GM21528 (cell line): ENCODE data around the gene DUOX1.

Source experiments
- ATAC-seq: cut with Tn5 transposase; IDR thresholded peaks from one replicate; pipeline ENCODE4 v1.9.1; 2021; ENCODE audit warnings: mild to moderate bottlenecking, moderate library complexity; ENCODE audit not compliant: unreplicated experiment, low FRiP score

Gene DUOX1

DNA sequence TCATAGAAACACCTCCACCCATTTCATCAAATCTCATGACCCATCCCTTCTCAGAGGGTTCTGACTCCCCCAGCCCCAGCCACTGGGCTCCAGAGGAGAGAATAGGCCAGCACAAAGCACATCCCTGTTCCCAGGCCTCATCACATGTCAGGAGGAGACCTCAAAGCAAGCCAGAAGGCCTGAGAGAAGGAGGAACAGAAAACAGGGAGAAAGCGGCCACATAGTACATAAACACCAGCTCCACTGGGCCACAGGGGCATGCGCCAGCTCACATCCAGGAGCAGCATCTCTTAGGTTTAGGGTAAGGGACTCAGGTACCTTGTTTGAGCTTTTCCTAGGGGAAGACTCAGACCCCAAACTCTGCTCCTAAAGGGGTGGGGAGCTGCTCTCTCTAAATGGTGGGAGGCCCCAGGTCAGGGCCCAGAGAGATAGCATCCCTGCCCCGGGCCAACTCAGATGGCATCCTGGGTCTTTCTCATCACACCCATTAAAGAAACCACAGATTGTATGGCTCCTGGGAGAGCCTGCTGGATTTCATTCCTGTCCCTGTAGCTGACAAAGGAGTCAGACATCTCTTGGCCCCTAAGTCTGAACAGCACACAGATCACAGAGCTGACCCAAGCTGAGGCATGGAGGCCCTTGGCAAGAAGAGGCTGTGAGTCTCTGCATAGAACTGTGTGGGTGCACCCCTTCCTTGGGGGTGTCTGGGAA is 55.4 kb downstream of the DUOX1 start:
- ATAC-seq = no peak

DNA sequence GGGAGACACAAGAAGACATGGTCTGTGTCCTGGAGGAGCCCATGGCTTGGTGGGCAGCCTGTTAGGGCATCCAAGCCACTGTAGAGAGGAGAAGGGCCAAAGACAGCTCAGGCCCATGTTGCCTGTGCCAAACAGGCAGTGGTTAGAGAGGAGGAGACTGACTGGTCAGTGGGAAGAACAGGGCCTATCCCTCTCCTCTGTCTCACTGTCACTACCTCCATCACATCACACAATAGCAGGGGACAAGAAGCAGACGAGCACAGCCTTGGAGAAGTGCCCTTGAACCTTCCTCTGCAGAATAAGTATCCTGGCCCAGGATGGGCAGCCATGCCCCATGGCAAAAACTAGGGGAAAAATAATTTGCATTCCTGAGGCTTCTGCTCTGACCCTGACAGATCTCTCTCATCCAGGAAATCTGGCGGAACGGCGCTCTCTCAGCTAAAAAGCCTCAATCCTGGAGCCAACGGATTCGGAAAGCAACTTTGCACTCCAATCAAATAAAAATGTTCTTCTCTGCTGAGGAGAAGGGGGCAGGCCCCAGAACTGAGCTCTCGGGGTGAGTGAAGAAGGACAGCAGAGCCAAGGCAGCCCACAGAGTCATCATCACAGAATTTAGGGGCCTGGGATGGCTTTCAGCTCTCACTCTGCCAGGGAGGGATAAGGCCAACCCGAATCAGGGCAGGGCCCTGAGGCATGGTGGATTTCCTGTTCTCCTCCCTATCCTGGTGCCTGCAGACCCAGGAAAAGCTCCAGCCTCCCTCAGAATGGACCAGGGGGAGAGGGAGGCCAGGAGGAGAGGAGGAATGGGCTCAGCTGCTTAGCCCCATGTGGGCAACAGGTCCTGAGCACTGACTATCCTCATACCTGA is 56.3 kb downstream of the DUOX1 start:
- no peak for ATAC-seq

- ATAC-seq = no peak
Measured at GRCh38 chr15:45186771-45187577, 57.2 kb downstream of the DUOX1 start.

DNA sequence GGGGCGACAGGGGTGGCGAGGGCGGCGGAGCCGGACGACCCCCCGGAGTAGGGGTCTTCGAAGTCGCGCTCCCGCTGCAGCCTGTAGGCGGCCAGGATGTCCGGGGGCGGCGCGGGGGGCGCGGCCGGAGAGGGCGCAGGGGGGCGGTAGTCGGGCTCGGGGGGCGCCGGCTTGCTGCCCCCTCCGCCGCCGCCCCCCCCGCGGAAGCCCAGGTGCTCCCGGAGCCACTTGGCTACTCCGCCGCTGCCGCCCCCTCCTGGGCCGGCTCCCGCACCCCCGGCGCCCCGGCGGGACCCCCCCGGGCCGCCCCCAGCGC is 57.7 kb downstream of the DUOX1 start:
- no peak for ATAC-seq

DNA sequence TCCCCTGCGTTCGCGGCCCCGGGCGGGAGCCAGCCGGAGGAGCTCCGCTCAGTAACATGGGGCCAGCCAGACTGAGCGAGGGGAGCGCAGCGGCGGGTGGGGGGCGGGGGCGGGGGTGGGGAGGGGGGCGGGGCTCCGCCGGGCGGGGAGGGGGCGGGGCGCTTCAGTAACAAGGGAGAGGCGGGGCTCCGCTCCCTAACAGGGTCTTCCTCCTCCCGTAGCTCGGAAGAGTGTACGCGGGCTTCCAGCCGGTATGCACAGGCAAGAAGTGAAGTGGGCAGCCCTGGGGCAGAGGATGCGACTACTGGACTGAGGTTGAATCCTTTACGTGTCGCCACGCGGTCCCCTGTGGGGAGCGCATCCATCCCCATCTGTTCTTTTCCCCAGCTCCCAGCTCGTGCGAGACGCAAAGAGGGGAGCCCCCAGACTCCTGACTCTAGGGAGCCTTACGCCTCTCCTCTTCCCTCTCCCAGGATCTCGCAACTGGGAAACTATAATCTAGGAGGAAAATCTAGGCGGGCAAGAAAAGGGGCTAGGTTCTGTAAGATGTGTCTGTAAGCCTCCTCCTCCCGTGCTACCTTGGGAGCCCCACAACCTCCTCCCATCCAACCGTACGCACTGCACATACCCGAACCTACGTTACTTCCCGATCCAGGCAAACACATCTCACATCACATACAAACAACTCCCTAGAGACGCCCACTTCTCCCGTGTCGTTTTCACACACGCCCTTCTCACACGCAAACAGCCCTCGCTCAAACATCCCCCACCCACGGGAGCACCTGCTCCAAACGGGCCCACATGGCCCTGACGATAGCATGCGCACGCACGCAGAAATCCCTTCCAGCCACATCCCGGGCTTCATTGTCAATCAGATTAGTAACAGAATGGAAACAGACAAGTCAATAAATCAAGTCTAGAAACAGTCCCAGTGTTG is 58.4 kb downstream of the DUOX1 start, which contains the start of gene SHF:
Gene SHF, minus strand, starts transcription at position 73 of the 937 bp plus-strand sequence. Its CDS starts 15 bp downstream, at position 58.
- ATAC-seq = no peak

DNA sequence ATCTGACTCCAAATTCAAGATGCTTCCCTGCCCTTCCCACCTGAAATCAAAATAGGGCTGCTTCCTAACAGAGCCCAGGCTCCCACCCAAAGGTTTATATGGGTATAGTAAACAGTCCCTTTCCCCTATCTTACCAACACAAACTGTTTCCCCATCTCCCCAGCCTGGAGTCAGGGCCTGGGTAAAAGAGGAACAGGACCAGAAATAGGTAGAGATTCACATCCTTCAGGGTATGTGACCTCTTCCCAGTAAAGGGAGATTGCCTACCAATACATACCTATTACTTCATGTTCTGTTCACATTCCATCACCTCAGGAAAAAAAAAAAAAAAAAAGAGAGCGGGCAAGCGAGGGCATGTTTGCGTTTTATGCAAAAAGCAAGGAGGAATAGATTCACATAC is 67.7 kb downstream of the DUOX1 start:
- ATAC-seq = no peak

- ATAC-seq = peak; percentile 56
Measured at GRCh38 chr15:45198337-45199135, 68.7 kb downstream of the DUOX1 start.

DNA sequence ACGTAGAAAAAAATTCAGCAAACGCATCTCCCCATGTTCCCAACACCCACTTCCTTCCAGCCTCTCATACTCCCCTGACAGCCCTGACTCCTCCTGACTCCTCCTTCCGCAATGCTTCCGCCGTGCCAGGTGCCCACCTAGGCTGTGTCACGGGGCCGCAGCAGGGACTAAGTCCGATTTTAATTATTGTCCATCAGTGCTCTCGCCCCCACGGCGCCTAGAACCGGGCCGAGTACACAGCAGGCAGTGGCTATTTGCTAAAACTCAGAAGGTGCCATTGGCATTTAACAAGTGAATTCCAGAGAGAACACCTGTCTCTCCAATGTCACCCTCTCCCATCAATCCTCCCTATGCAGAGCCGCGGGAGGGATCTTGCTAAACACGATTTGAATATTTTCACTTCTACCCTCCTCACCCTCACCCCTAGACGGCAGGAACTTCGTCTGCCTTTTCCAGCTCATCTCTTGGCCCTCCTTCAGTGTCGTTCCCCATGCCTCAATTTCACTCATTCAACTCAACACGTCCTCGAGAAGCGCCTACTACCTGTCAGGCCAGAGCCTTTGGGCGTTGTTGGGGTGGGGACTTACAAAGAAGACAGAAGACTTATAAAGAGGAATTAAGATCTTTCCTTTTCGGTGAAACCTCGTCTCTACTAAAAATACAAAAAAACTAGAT is 69.5 kb downstream of the DUOX1 start:
- ATAC-seq = peak; percentile 14

- ATAC-seq = peak; percentile 50
Measured at GRCh38 chr15:45200001-45200798, 70.4 kb downstream of the DUOX1 start.

DNA sequence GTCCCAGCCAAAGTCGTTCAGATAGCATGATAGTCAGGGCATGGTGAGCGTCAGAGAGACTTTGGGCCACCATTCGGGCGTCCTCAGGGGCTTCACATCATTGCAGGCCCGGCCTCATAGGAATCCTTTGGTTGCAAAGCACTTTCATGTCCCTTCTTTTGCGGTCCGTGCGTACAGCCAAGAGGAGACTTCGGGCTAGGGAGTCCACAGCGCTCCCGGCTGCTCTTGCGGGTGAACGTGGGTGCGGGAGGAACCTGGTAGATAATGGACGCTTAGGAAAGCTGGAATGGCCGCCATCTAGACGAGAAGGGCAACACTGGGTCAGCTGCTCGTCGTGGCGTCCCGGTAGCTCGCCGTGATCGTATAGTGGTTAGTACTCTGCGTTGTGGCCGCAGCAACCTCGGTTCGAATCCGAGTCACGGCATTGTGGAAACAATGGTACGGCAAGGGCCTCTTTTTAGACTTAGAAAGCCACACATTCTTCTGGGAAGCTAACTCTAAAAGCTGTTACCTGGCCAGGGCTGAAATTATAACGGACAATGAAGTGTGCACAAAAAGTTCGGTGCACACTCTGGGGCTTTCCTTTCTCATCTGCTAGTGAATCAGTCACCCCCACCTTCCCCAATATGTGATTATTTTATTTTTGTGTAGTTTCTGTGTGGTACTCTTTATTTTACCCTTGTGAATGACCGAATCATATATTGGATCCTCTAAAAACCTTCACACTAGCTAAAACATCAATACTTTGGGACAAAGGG is 71.2 kb downstream of the DUOX1 start:
- ATAC-seq = peak; percentile 18

GRCh38 chr15:45201557-45201859 is 71.7 kb downstream of the DUOX1 start:
- ATAC-seq = no peak

GRCh38 chr15:45201869-45202268 is 72.1 kb downstream of the DUOX1 start:
- ATAC-seq = no peak

DNA sequence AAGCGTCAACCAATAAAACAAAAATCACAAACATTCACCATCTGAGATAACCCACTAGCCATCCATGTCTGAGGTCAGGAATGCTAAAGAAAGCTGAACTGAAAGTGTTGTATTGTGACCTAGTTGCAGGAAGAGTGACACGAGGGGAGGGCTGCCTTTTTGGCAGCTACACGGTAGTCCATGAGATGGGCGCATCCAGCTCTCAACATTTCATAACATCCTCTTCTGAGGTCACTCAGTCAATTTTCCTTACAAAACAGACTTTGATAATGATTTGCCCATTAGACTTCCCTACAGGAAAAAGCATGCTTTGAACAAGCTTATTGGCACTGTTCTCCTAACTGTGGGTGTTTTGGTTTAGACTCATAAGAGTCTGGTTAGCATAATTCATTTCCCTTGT is 73.4 kb downstream of the DUOX1 start:
- no peak for ATAC-seq

DNA sequence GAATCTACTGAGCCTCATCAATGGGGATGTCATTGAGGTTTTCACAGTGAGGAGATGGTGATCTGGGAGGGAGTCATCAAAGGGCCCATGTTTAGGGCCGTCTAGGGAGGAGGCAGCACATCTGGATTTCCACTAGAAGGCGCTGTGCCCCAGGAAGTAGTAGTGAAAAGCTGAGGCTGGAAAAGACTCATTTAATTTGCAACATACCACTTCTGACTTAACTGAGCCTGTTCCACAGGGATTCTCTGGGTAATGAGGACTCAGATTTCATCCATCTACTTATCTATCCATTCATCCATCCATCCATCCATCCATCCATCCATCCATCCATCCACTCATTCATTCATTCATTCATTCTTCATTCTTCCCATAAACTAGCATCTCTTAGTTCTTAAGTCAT is 75.4 kb downstream of the DUOX1 start:
- no peak for ATAC-seq

- ATAC-seq = no peak
Measured at GRCh38 chr15:45212493-45212892, 82.7 kb downstream of the DUOX1 start.
